Panc1 (cell line): ENCODE data around the gene OGFOD2. TPM values are rescaled to one million over a fixed set of nuclear protein-coding genes. Genes with fewer than 3 reads are reported as not detected.

Experiments
- ATAC-seq: fragments of 200-7000 bp; cut with Tn5 transposase; 2 replicates; pipeline ENCODE4 v1.9.1; 2020; ENCODE audit warnings: mild to moderate bottlenecking, moderate library complexity
- BruUV-seq: library from RNA; stranded (reverse); fragments of 400-500 nt; replicated peaks from 2 replicates; lab custom pipeline; 2021; lab: Mats Ljungman, UMichigan
- CTCF ChIA-PET: fragments of 300-600 bp; sonication (Branson Sonifier 250); formaldehyde crosslinking; loops from one replicate; lab custom pipeline; 2022; ENCODE audit warnings: antibody characterized with exemption; lab: Charles Lee
- POLR2A ChIA-PET: fragments of 300-600 bp; sonication (Branson Sonifier 250); formaldehyde crosslinking; loops from one replicate; lab custom pipeline; 2022; ENCODE audit warnings: antibody characterized with exemption; lab: Charles Lee
- DNase-seq: peaks from one replicate; pipeline ENCODE4 v3.0.0-alpha.2; 2010; ENCODE audit warnings: low read depth, low spot score
- H3K27ac ChIP-seq: 2 replicates; pipeline ENCODE4 v1.5.1; 2011; ENCODE audit warnings: mild to moderate bottlenecking, low read length, inconsistent platforms
- H3K27me3 ChIP-seq: fragments of 200-500 bp; sonication (Bioruptor generic); 2 replicates; pipeline ENCODE4 v1.6.0; 2014; ENCODE audit warnings: low read length, inconsistent platforms; ENCODE audit not compliant: control insufficient read depth, insufficient read depth
- H3K36me3 ChIP-seq: fragments of 200-500 bp; sonication (Bioruptor generic); 2 replicates; pipeline ENCODE4 v1.5.1; 2014; ENCODE audit warnings: inconsistent platforms, mild to moderate bottlenecking, low read length, moderate library complexity; ENCODE audit not compliant: control insufficient read depth, insufficient read depth
- H3K4me1 ChIP-seq: 2 replicates; pipeline ENCODE4 v1.5.1; 2011; ENCODE audit warnings: inconsistent platforms, mild to moderate bottlenecking, low read length, moderate library complexity; ENCODE audit not compliant: control insufficient read depth, insufficient read depth
- H3K4me3 ChIP-seq, 2 experiments: 2 replicates each; pipeline ENCODE4 v1.5.1; 2011 to 2012; ENCODE audit warnings: low read depth in 2 of 2, low read length in 2 of 2, mild to moderate bottlenecking in 2 of 2, inconsistent platforms in 1 of 2, moderate library complexity in 1 of 2
- H3K9me3 ChIP-seq: fragments of 200-500 bp; sonication (Bioruptor generic); 2 replicates; pipeline ENCODE4 v1.5.1; 2014; ENCODE audit warnings: low read depth, mild to moderate bottlenecking, inconsistent platforms, low read length, moderate library complexity; ENCODE audit not compliant: control insufficient read depth, insufficient read depth
- CTCF ChIP-seq: fragments of 450-650 bp; IDR thresholded peaks from 2 replicates; pipeline ENCODE4 v1.5.1; 2017; ENCODE audit warnings: mild to moderate bottlenecking
- POLR2AphosphoS5 ChIP-seq: IDR thresholded peaks from 2 replicates; pipeline ENCODE4 v1.6.1; 2012; ENCODE audit warnings: mild to moderate bottlenecking, low read depth, low read length, moderate library complexity
- REST ChIP-seq, 2 experiments: IDR thresholded peaks; 2 replicates each; pipeline ENCODE4 v1.6.1; 2011 to 2012; ENCODE audit warnings: low read depth in 2 of 2, control low read depth in 1 of 2, low read length in 1 of 2, mild to moderate bottlenecking in 1 of 2, moderate library complexity in 1 of 2; ENCODE audit not compliant: insufficient read depth in 1 of 2
- SIN3A ChIP-seq: IDR thresholded peaks from 2 replicates; pipeline ENCODE4 v1.6.1; 2012; ENCODE audit warnings: low read depth, mild to moderate bottlenecking, low read length, moderate library complexity, borderline replicate concordance; ENCODE audit not compliant: insufficient read depth
- TCF7L2 ChIP-seq: IDR thresholded peaks from 2 replicates; pipeline ENCODE4 v1.6.1; 2011; ENCODE audit warnings: mild to moderate bottlenecking, low read depth, low read length, inconsistent platforms
- in situ Hi-C: cut with HindIII; loops from 2 replicates; pipeline ENCODE4 v1.10.0; 2016; ENCODE audit warnings: low sequenced_read_pairs, low pct_unique_long_range_greater_than_20kb
- intact Hi-C: fragments of 100-400 bp; cut with micrococcal nuclease; formaldehyde crosslinking; loops from one replicate; pipeline ENCODE4 v1.10.0; 2022; ENCODE audit not compliant: unreplicated experiment
- total RNA-seq: library from RNA; stranded (reverse); gene quantifications from one replicate; pipeline ENCODE4 v1.2.1, GENCODE V29; 2021; ENCODE audit not compliant: unreplicated experiment

Gene OGFOD2
- total RNA-seq, 1 experiment from 2014 or later: 32.0 TPM

- DNase-seq (no peak), ATAC-seq (no peak)
- TF ChIP-seq SIN3A: no peak
- no peak for TF ChIP-seq REST (IDR thresholded peaks at IDR 0.05; ENCODE audit: insufficient read depth in 1 of 2, low read depth in 2 of 2, low read length in 1 of 2)
- TF ChIP-seq CTCF: no peak
- no peak for TF ChIP-seq POLR2AphosphoS5
- Histone ChIP-seq H3K27ac (peak overlapping the region; percentile 98), H3K36me3 (peaks cover 7% of the 10 kb centered on the region; the same call in 1 of the 2 replicates), H3K27me3 (no peaks in the 10 kb centered on the region), H3K4me1 (peaks cover 21% of the 10 kb centered on the region), H3K9me3 (no peaks in the 10 kb centered on the region), H3K4me3 (peak overlapping the region; percentile 95 to 98; a peak in 2 of 4 replicates)
- POLR2A ChIA-PET: no interaction called here
- intact Hi-C loops (no loop called here), in situ Hi-C loops (no loop called here)
- no TSS peak for BruUV-seq
- CTCF ChIA-PET: no interaction called here
Measured at GRCh38 chr12:122976648-122976975, 1.6 kb downstream of the OGFOD2 start.

- no peak for DNase-seq
- H3K4me3 ChIP-seq: no peak overlapping the region
- H3K4me1 ChIP-seq: peaks cover 26% of the 10 kb centered on the region
- no peaks in the 10 kb centered on the region for H3K27me3 ChIP-seq
- ATAC-seq: no peak
- ChIA-PET POLR2A (no interaction called here), CTCF (no interaction called here)
- H3K9me3 ChIP-seq: no peaks in the 10 kb centered on the region
- BruUV-seq: no TSS peak
- intact Hi-C loops (no loop called here), in situ Hi-C loops (no loop called here)
- peaks cover 7% of the 10 kb centered on the region; the same call in 1 of the 2 replicates for H3K36me3 ChIP-seq
- 0 out of 2 replicates have a peak overlapping the region, but pooled peaks have one; percentile 3 for H3K27ac ChIP-seq
- TF ChIP-seq SIN3A: no peak
- no peak for TF ChIP-seq POLR2AphosphoS5
- TF ChIP-seq REST (IDR thresholded peaks at IDR 0.05; ENCODE audit: insufficient read depth in 1 of 2, low read depth in 2 of 2, low read length in 1 of 2): no peak
- no peak for TF ChIP-seq TCF7L2
- no peak for TF ChIP-seq CTCF
Measured at GRCh38 chr12:122977153-122977552, 2.1 kb downstream of the OGFOD2 start.
